Osteocyte (in vitro differentiated cells): ENCODE results near the gene ZNF440. TPM values are rescaled to one million over a fixed set of nuclear protein-coding genes. Genes with fewer than 3 reads are reported as not detected.
"Not testable (repeated sequence)": the region's sequence is repeated elsewhere in the genome, so short reads cannot be mapped to it uniquely, and the experiment has no call there.

Source experiments
- DNase-seq: peaks from one replicate; pipeline ENCODE4 v3.0.0; 2021; ENCODE audit warnings: mixed read lengths; ENCODE audit not compliant: unreplicated experiment; ENCODE audit errors: extremely low spot score
- H3K27ac Mint-ChIP-seq: one replicate; pipeline ENCODE4 v1.8.0; 2021; ENCODE audit warnings: mild to moderate bottlenecking, mixed read lengths; ENCODE audit not compliant: unreplicated experiment
- H3K27me3 Mint-ChIP-seq: one replicate; pipeline ENCODE4 v1.8.0; 2021; ENCODE audit warnings: mixed read lengths; ENCODE audit not compliant: unreplicated experiment
- H3K36me3 Mint-ChIP-seq: one replicate; pipeline ENCODE4 v1.8.0; 2021; ENCODE audit warnings: mixed read lengths; ENCODE audit not compliant: unreplicated experiment
- H3K4me1 Mint-ChIP-seq: one replicate; pipeline ENCODE4 v1.8.0; 2021; ENCODE audit warnings: mixed read lengths; ENCODE audit not compliant: unreplicated experiment
- H3K4me3 Mint-ChIP-seq: one replicate; pipeline ENCODE4 v1.8.0; 2021; ENCODE audit warnings: mild to moderate bottlenecking, moderate library complexity, mixed read lengths; ENCODE audit not compliant: unreplicated experiment
- H3K9me3 Mint-ChIP-seq: one replicate; pipeline ENCODE4 v1.8.0; 2021; ENCODE audit warnings: mixed read lengths; ENCODE audit not compliant: unreplicated experiment
- CTCF ChIP-seq: fragments of 200-600 bp; sonication (generic); IDR thresholded peaks from 2 replicates; pipeline ENCODE4 v1.5.0; 2021; ENCODE audit warnings: antibody characterized with exemption, mild to moderate bottlenecking, moderate library complexity
- long read RNA-seq: library from polyadenylated mRNA; unstranded; transcript quantifications from one replicate; pipeline ENCODE4 v2.0.0, GENCODE V29; 2021
- total RNA-seq: library from RNA; stranded (reverse); gene quantifications from 2 replicates; pipeline ENCODE4 v1.2.1, GENCODE V29; 2021

ZNF440 gene
- 12.8 and 13.0 TPM in 2 replicates for total RNA-seq
- long read RNA-seq, full-length matches to known transcripts, result 7 of 14 reads
- long read RNA-seq, partial matches to known transcripts, result 0 of 14 reads
- long read RNA-seq, other reads (novel, unspliced or antisense), result 7 of 14 reads

- Mint-ChIP-seq H3K4me3 (peak within 1 kb of the TSS; percentile 92), H3K4me1 (peaks cover 14% of the 10 kb centered on the region), H3K27me3 (no peaks in the 10 kb centered on the region), H3K36me3 (peaks cover 18% of the 10 kb centered on the region), H3K9me3 (peaks cover 4% of the 10 kb centered on the region), H3K27ac (peak within 1 kb of the TSS; percentile 93)
- TF ChIP-seq CTCF, result no peak
- DNase-seq, result peak; percentile 97
Observed at GRCh38 chr19:11814029-11814699, at the start of gene ZNF440. Gene ZNF440 (plus strand): TSS chr19:11814273. CDS start chr19:11814448, 175 bp downstream.

GRCh38 chr19:11766597-11767591, 47.2 kb upstream of the ZNF440 start, which contains the start of gene ZNF441:
Gene ZNF441 (plus strand): TSS chr19:11767000. CDS start chr19:11767194, 194 bp downstream.
- Mint-ChIP-seq H3K4me3 (peak within 1 kb of the TSS; percentile 100), H3K27me3 (peaks cover 13% of the 10 kb centered on the region), H3K4me1 (peaks cover 18% of the 10 kb centered on the region), H3K9me3 (peaks cover 22% of the 10 kb centered on the region), H3K36me3 (peaks cover 12% of the 10 kb centered on the region), H3K27ac (peak within 1 kb of the TSS; percentile 100)
- no peak for TF ChIP-seq CTCF
- DNase-seq, result peak; percentile 98

GRCh38 chr19:11767633-11768133, 46.4 kb upstream of the ZNF440 start:
- peak overlapping the region; percentile 100 for H3K27ac Mint-ChIP-seq

GRCh38 chr19:11769995-11770394, 44.1 kb upstream of the ZNF440 start:
- H3K4me1 Mint-ChIP-seq, result peaks cover 18% of the 10 kb centered on the region
- peaks cover 35% of the 10 kb centered on the region for H3K9me3 Mint-ChIP-seq
- H3K4me3 Mint-ChIP-seq, result no peak overlapping the region
- no peak for DNase-seq
- H3K27me3 Mint-ChIP-seq, result no peaks in the 10 kb centered on the region
- no peak for TF ChIP-seq CTCF
- peaks cover 34% of the 10 kb centered on the region for H3K36me3 Mint-ChIP-seq
- no peak overlapping the region for H3K27ac Mint-ChIP-seq

More at GRCh38 chr19:11767633-11768133, 46.4 kb upstream of the ZNF440 start:
- Mint-ChIP-seq H3K27me3 (peaks cover 10% of the 10 kb centered on the region), H3K4me1 (peaks cover 18% of the 10 kb centered on the region), H3K4me3 (peak overlapping the region; percentile 100), H3K9me3 (peaks cover 27% of the 10 kb centered on the region), H3K36me3 (peaks cover 17% of the 10 kb centered on the region)
- TF ChIP-seq CTCF, result no peak
- no peak for DNase-seq

- H3K36me3 Mint-ChIP-seq, result peaks cover 41% of the 10 kb centered on the region
- H3K4me1 Mint-ChIP-seq, result peaks cover 15% of the 10 kb centered on the region
- not testable (repeated sequence) for DNase-seq, H3K27me3 Mint-ChIP-seq, H3K27ac Mint-ChIP-seq, H3K4me3 Mint-ChIP-seq
- H3K9me3 Mint-ChIP-seq, result peaks cover 42% of the 10 kb centered on the region
Observed at GRCh38 chr19:11771520-11771919, 42.6 kb upstream of the ZNF440 start.

GRCh38 chr19:11776669-11777068, 37.4 kb upstream of the ZNF440 start:
- H3K9me3 Mint-ChIP-seq, result peaks cover 57% of the 10 kb centered on the region

More at GRCh38 chr19:11776669-11777068, 37.4 kb upstream of the ZNF440 start:
- not testable (repeated sequence) for H3K4me1 Mint-ChIP-seq, H3K27me3 Mint-ChIP-seq, DNase-seq, H3K4me3 Mint-ChIP-seq, H3K27ac Mint-ChIP-seq
- H3K36me3 Mint-ChIP-seq, result peaks cover 78% of the 10 kb centered on the region
